Right lobe of liver (tissue), 6 donors: Measurements from ENCODE around the gene RAB4B. TPM values are rescaled to one million over a fixed set of nuclear protein-coding genes. Genes with fewer than 3 reads are reported as not detected.

Experiments
- ATAC-seq, 4 donors: fragments of 200-7000 bp; cut with Tn5 transposase; one replicate each; pipeline ENCODE4 v1.9.1; 2020; ENCODE audit warnings: mild to moderate bottlenecking in 4 of 4, moderate library complexity in 4 of 4
- DNase-seq, 3 donors: peaks; one replicate each; pipeline ENCODE4 v3.0.0-alpha.2; 2020
- H3K27ac ChIP-seq, 3 donors: fragments of 200-600 bp; one replicate each; pipeline ENCODE4 v1.8.0; 2022
- H3K27me3 ChIP-seq, 2 donors: fragments of 200-600 bp; one replicate each; pipeline ENCODE4 v1.8.0; 2022
- H3K36me3 ChIP-seq, 4 donors: fragments of 200-600 bp; sonication (generic) in 1 of 4; one replicate each; pipeline versions ENCODE4 v1.5.1 to v1.8.0; 2017 to 2022; ENCODE audit warnings: control low read depth in 1 of 4
- H3K4me1 ChIP-seq, 4 donors: fragments of 200-600 bp; sonication (generic) in 1 of 4; one replicate each; pipeline versions ENCODE4 v1.5.1 to v1.8.0; 2017 to 2022; ENCODE audit warnings: control low read depth in 1 of 4
- H3K4me3 ChIP-seq, 3 donors: fragments of 200-600 bp; one replicate each; pipeline ENCODE4 v1.8.0; 2022
- H3K9me3 ChIP-seq, 4 donors: fragments of 200-600 bp; sonication (generic) in 1 of 4; one replicate each; pipeline versions ENCODE4 v1.5.1 to v1.8.0; 2017 to 2022; ENCODE audit warnings: control low read depth in 1 of 4
- POLR2A ChIP-seq: fragments of 450-650 bp; IDR thresholded peaks from one replicate; pipeline ENCODE4 v1.6.1; 2017; ENCODE audit warnings: antibody characterized with exemption, mild to moderate bottlenecking
- WGBS: methylation state at CpG from one replicate; pipeline ENCODE4 v1.1.6; 2018; ENCODE audit warnings: low coverage, low lambda C conversion rate; ENCODE audit not compliant: insufficient coverage; ENCODE audit errors: missing lambda C conversion rate; 5-methylcytosine and 5-hydroxymethylcytosine counted together
- intact Hi-C, 2 donors: fragments of 100-400 bp; cut with DNase I; formaldehyde crosslinking; loops; one replicate each; pipeline versions ENCODE4 v1.11.2 to v1.14.1; 2022
- total RNA-seq, 6 experiments: library from RNA; depleted of rRNA in 2 of 6; stranded (reverse); fragments of >200 nt in 2 of 6; fragmentation: NEBNext Ultra II Directional in 3 of 6; extraction: Animal tissue kit (Norgen Biotek cat#: 25700) in 3 of 6; gene quantifications; one replicate each; pipeline versions ENCODE4 v1.1.0 to v1.2.4, GENCODE V29; 2016 to 2023
- TF ChIP-seq, protein P1 (sequence below), 4 donors: fragments of 200-600 bp in 3 of 4; fragments of 450-650 bp in 1 of 4; IDR thresholded peaks; one replicate each; pipeline versions ENCODE4 v1.5.1 to v1.8.0; 2016 to 2022; ENCODE audit warnings: antibody characterized with exemption in 4 of 4, mild to moderate bottlenecking in 2 of 4
- donor health status: DM: no; HTN: yes; CAD: no.
- donor health status: DM: no; HTN: no; CAD: no.
- donor health status: DM: no; HTN: no; CAD: no.
- donor health status: DM: no; HTN: yes; CAD: no.
- donor health status: DM: no; HTN: yes; CAD: no.

Gene RAB4B
- total RNA-seq, 6 experiments from 2014 or later, result 6.4 to 17.2 (median 10.2) TPM

DNA sequence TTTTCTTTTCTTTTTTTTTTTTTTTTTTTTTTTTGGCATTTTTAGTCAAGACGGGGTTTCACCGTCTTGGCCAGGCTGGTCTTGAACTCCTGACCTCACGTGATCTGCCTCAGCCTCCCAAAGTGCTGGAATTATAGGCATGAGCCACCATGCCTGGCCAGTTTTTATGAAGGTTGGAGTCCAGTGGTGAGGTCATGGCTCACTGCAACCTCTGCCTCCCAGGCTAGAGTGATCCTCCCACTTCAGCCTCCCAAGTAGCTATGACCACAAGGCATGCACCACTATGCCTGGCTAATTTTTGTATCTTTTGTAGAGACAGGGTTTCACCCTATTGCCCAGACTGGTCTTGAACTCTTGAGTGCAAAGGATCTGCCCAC, 22.8 kb upstream of the RAB4B start:
- H3K36me3 ChIP-seq, result peaks cover 6 to 43% (median 25%) of the 10 kb centered on the region in 4 donors
- TF ChIP-seq, protein P1, sequence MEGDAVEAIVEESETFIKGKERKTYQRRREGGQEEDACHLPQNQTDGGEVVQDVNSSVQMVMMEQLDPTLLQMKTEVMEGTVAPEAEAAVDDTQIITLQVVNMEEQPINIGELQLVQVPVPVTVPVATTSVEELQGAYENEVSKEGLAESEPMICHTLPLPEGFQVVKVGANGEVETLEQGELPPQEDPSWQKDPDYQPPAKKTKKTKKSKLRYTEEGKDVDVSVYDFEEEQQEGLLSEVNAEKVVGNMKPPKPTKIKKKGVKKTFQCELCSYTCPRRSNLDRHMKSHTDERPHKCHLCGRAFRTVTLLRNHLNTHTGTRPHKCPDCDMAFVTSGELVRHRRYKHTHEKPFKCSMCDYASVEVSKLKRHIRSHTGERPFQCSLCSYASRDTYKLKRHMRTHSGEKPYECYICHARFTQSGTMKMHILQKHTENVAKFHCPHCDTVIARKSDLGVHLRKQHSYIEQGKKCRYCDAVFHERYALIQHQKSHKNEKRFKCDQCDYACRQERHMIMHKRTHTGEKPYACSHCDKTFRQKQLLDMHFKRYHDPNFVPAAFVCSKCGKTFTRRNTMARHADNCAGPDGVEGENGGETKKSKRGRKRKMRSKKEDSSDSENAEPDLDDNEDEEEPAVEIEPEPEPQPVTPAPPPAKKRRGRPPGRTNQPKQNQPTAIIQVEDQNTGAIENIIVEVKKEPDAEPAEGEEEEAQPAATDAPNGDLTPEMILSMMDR (IDR thresholded peaks at IDR 0.05), result no peak
- no peak for TF ChIP-seq POLR2A
- ATAC-seq (no peak), DNase-seq (no peak)
- WGBS, result no CpG with 5 or more reads among the region's 3 CpGs
- H3K9me3 ChIP-seq, result no peaks in the 10 kb centered on the region
- peaks cover 0 to 39% (median 17%) of the 10 kb centered on the region in 4 donors for H3K4me1 ChIP-seq
- no peaks in the 10 kb centered on the region for H3K27me3 ChIP-seq
- peak overlapping the region in 2 of 3 donors; percentile 21 to 32 for H3K4me3 ChIP-seq
- intact Hi-C loops, result no loop called here
- peak overlapping the region; percentile 66 to 84 (median 68) for H3K27ac ChIP-seq

DNA sequence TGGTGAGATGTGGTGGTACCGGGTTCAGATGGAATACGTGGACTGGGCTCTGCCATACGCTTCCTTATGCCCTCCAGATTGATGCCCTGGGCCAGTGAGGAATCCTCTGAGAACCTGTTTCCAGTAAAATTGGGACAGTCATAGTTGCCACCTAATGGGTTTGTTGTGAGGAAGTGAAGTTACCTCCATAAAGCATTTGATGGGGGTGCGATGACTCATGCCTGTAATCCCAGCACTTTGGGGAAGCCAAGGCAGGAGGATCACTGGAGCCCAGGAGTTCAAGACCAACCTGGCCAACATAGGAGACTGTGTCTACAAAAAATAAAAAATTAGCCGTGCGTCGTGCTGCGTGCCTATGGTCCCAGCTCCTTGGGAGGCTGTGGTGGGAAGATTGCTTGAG, 22.3 kb upstream of the RAB4B start:
- Histone ChIP-seq H3K4me3 (no peak overlapping the region), H3K36me3 (peaks cover 6 to 49% (median 30%) of the 10 kb centered on the region in 4 donors), H3K4me1 (peaks cover 0 to 39% (median 17%) of the 10 kb centered on the region in 4 donors), H3K9me3 (no peaks in the 10 kb centered on the region), H3K27me3 (no peaks in the 10 kb centered on the region), H3K27ac (no peak overlapping the region)
- intact Hi-C loops, result no loop called here
- TF ChIP-seq, protein P1 (IDR thresholded peaks at IDR 0.05), result no peak
- TF ChIP-seq POLR2A, result no peak
- ATAC-seq, result no peak
- 94% methylated on average over 3 of the region's 8 CpGs for WGBS
- DNase-seq, result no peak

DNA sequence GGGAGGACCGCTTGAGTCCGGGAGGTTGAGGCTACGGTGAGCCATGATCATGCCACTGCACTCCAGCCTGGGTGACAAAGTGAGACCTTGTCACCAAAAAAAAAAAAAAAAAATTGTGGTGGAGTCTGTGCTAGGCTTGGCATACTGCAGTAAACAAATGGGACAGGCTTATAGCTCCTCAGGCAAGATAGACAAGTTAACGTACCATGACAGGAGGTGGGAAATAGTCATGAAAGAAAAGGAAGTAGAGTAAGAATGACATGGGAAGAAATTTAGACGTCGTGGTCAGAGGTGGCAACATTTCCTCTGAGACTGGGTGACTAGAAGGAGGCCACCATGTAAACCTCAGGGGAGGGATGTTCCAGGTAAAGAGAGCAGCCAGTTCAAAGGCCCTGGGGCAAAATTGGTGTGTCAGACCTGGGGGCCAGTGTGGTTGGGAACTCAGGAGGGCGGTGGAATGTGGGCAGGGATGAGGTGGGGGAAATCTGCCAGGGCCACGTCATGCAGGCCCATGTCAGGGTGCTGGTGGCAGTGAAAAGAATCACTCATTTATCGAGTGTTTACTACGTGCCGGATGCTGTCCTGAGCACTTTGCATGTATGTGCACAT, 21.4 kb upstream of the RAB4B start:
- ATAC-seq (no peak), DNase-seq (no peak)
- Histone ChIP-seq H3K9me3 (no peaks in the 10 kb centered on the region), H3K4me3 (no peak overlapping the region), H3K4me1 (peaks cover 0 to 39% (median 17%) of the 10 kb centered on the region in 4 donors), H3K27me3 (no peaks in the 10 kb centered on the region), H3K27ac (no peak overlapping the region), H3K36me3 (peaks cover 6 to 57% (median 34%) of the 10 kb centered on the region in 4 donors)
- intact Hi-C loops, result no loop called here
- 53% methylated on average over 5 of the region's 11 CpGs for WGBS
- TF ChIP-seq, protein P1 (IDR thresholded peaks at IDR 0.05), result no peak
- no peak for TF ChIP-seq POLR2A

DNA sequence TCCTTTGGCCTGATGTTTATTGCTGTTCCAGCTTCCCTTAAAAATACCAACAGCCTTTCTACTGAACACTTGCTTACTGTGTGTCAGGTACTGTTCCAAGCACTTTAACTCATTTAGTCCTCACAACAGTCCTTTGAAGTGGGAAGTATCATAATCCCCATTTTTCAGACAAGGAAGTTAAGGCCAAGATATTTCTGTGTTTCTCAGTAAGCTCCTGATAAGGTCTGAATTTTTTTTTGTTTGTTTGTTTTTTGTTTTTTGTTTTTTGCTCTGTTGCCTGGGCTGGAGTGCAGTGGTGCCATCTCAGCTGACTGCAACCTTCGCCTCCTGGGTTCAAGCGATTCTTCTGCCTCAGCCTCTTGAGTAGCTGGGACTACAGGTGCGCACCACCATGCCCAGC, 19.6 kb upstream of the RAB4B start:
- Histone ChIP-seq H3K36me3 (peaks cover 17 to 76% (median 48%) of the 10 kb centered on the region in 4 donors), H3K4me3 (no peak overlapping the region), H3K27ac (no peak overlapping the region), H3K27me3 (no peaks in the 10 kb centered on the region), H3K4me1 (peaks cover 0 to 34% (median 11%) of the 10 kb centered on the region in 4 donors), H3K9me3 (no peaks in the 10 kb centered on the region)
- no peak for ATAC-seq
- intact Hi-C loops, result no loop called here
- TF ChIP-seq, protein P1 (IDR thresholded peaks at IDR 0.05), result no peak
- no peak for TF ChIP-seq POLR2A
- no peak for DNase-seq
- WGBS, result 94% methylated on average over 2 of the region's 3 CpGs
